ENCODE results near the gene KCNJ1. TPM values are rescaled to one million over a fixed set of nuclear protein-coding genes. Genes with fewer than 3 reads are reported as not detected.

The KCNJ1 gene
- total and polyA plus RNA-seq, 2 of the 8 experiments (the other 6 are each of a cell fraction or from before 2014, with no cell fraction given), result 0.17 to 0.23 TPM

GRCh38 chr11:128843198-128843785, 23.8 kb downstream of the KCNJ1 start:
- peaks cover 0 to 6% (median 0%) of the 10 kb centered on the region in 4 experiments; a peak in 2 of 7 replicates for H3K4me1 ChIP-seq (replicated peaks in 1 of 4; ENCODE audit: control insufficient read depth in 3 of 4, insufficient read depth in 4 of 4, low read length in 3 of 4)
- WGBS, 2 experiments (ENCODE audit: extremely low coverage in 1 of 2, insufficient coverage in 1 of 2, insufficient read length in 1 of 2, insufficient replicate concordance in 2 of 2, low coverage in 1 of 2, low lambda C conversion rate in 2 of 2, missing lambda C conversion rate in 1 of 2), result 98% methylated on average over 2 of the region's 2 CpGs; no CpG with 5 or more reads in 1 of the 2 experiments
- H4K91ac ChIP-seq (replicated peaks; ENCODE audit: insufficient read length, low read length), result no peak overlapping the region
- H3K4me3 ChIP-seq (ENCODE audit: extremely low read depth in 1 of 4, insufficient read depth in 2 of 4, low read depth in 3 of 4, low read length in 4 of 4), result no peak overlapping the region
- H3K4ac ChIP-seq (replicated peaks; ENCODE audit: insufficient read length, low read depth, low read length), result no peak overlapping the region
- H2BK15ac ChIP-seq (ENCODE audit: low read length), result no peak overlapping the region
- H3K56ac ChIP-seq (replicated peaks; ENCODE audit: insufficient read length, low read depth, low read length), result no peak overlapping the region
- no peak overlapping the region for H2AK5ac ChIP-seq (ENCODE audit: low read depth, low read length)
- no peaks in the 10 kb centered on the region; a peak in 1 of 7 replicates for H3K27me3 ChIP-seq (replicated peaks in 1 of 4; ENCODE audit: control insufficient read depth in 3 of 4, extremely low read depth in 1 of 4, insufficient read depth in 3 of 4, low read length in 3 of 4)
- TF ChIP-seq CHD2 (IDR thresholded peaks at IDR 0.05; ENCODE audit: low read length) (no peak), SUZ12 (IDR thresholded peaks at IDR 0.05; ENCODE audit: low read length) (no peak), RXRA (IDR thresholded peaks at IDR 0.05; ENCODE audit: insufficient read depth, low read depth, low read length) (no peak), POU5F1 (IDR thresholded peaks at IDR 0.05; ENCODE audit: low read depth, low read length) (no peak), TBP (IDR thresholded peaks at IDR 0.05; ENCODE audit: low read depth, low read length) (no peak), SIRT6 (IDR thresholded peaks at IDR 0.05; ENCODE audit: low read length) (no peak), EP300 (IDR thresholded peaks at IDR 0.05; ENCODE audit: borderline replicate concordance in 1 of 2, low read depth in 2 of 2, low read length in 2 of 2) (no peak), BACH1 (IDR thresholded peaks at IDR 0.05; ENCODE audit: low read length) (no peak), KDM4A (IDR thresholded peaks at IDR 0.05; ENCODE audit: low read depth, low read length, severe bottlenecking) (no peak)
- no peak overlapping the region for H3K4me2 ChIP-seq (ENCODE audit: insufficient read depth in 1 of 2, low read depth in 2 of 2, low read length in 2 of 2)
- H2BK120ac ChIP-seq (replicated peaks; ENCODE audit: low read depth, low read length), result no peak overlapping the region
- no peaks in the 10 kb centered on the region for H3K79me2 ChIP-seq (ENCODE audit: control insufficient read depth in 1 of 2, insufficient read depth in 2 of 2, low read length in 2 of 2)
- no peak for FAIRE-seq
- H2AFZ ChIP-seq (ENCODE audit: low read length), result no peak overlapping the region
- H3K79me1 ChIP-seq (ENCODE audit: low read depth, low read length), result no peaks in the 10 kb centered on the region
- no peak overlapping the region for H2BK5ac ChIP-seq (ENCODE audit: low read depth, low read length)
- no peak overlapping the region for H3K18ac ChIP-seq (ENCODE audit: extremely low read depth, low read length)
- ChIA-PET CTCF (ENCODE audit: partially characterized antibody) (interaction anchor here (1.2 to 9.1 kb wide), 3 partner anchors 10 to 212 kb away, joined by 3 to 54 read pairs (median 3); no protein-coding TSS in a partner anchor), POLR2A (ENCODE audit: partially characterized antibody) (no interaction called here)
- no peak overlapping the region for H3K27ac ChIP-seq (ENCODE audit: low read depth, low read length)
- H3K23me2 ChIP-seq (ENCODE audit: low read depth, low read length), result no peaks in the 10 kb centered on the region
- no peak overlapping the region for H4K5ac ChIP-seq (ENCODE audit: insufficient read length, low read depth, low read length)
- H3K14ac ChIP-seq (ENCODE audit: insufficient read length), result no peak overlapping the region
- H3K9me3 ChIP-seq (ENCODE audit: insufficient read depth in 2 of 2, low read depth in 1 of 2, low read length in 1 of 2), result no peaks in the 10 kb centered on the region
- H4K8ac ChIP-seq (ENCODE audit: extremely low read depth, insufficient read depth, low read length), result no peak overlapping the region
- no peak overlapping the region for H2BK20ac ChIP-seq (ENCODE audit: low read length)
- H3K36me3 ChIP-seq (ENCODE audit: control insufficient read depth in 2 of 4, insufficient read depth in 4 of 4, low read length in 3 of 4), result no peaks in the 10 kb centered on the region
- no peak overlapping the region for H3K23ac ChIP-seq (ENCODE audit: insufficient read length)
- no peak overlapping the region for H2BK12ac ChIP-seq (ENCODE audit: low read depth, low read length)
- no peaks in the 10 kb centered on the region for H4K20me1 ChIP-seq (replicated peaks in 1 of 2; ENCODE audit: control insufficient read depth in 1 of 2, insufficient read depth in 2 of 2, low read length in 2 of 2)
- H3K9ac ChIP-seq (replicated peaks in 1 of 4; ENCODE audit: extremely low read depth in 1 of 4, low read depth in 3 of 4, low read length in 3 of 4), result no peak overlapping the region
- DNase-seq (ENCODE audit: low read depth in 1 of 2, low spot score in 2 of 2), result no peak

Measured in H1 (cell line).